ENCODE data around the gene EIF4G1. TPM values are rescaled to one million over a fixed set of nuclear protein-coding genes. Genes with fewer than 3 reads are reported as not detected.

Gene EIF4G1
- total and polyA plus RNA-seq, 2 of the 8 experiments (the other 6 are each of a cell fraction or from before 2014, with no cell fraction given) = 318 to 473 TPM

GRCh38 chr3:184300378-184300720, 14.1 kb upstream of the EIF4G1 start:
- Histone ChIP-seq H2BK5ac (ENCODE audit: low read depth, low read length) (no peak overlapping the region), H3K4me1 (replicated peaks in 1 of 4; ENCODE audit: control insufficient read depth in 3 of 4, insufficient read depth in 4 of 4, low read length in 3 of 4) (peaks cover 0 to 7% (median 2%) of the 10 kb centered on the region in 4 experiments; a peak in 4 of 7 replicates), H4K8ac (ENCODE audit: extremely low read depth, insufficient read depth, low read length) (no peak overlapping the region; the same call in 1 of the 2 replicates), H3K4me2 (ENCODE audit: insufficient read depth in 1 of 2, low read depth in 2 of 2, low read length in 2 of 2) (peak overlapping the region; percentile 84 to 92; a peak in 2 of 4 replicates), H2BK15ac (ENCODE audit: low read length) (no peak overlapping the region), H3K79me1 (ENCODE audit: low read depth, low read length) (peaks cover 8% of the 10 kb centered on the region), H3K79me2 (ENCODE audit: control insufficient read depth in 1 of 2, insufficient read depth in 2 of 2, low read length in 2 of 2) (peaks cover 8 to 20% of the 10 kb centered on the region in 2 experiments), H2BK20ac (ENCODE audit: low read length) (no peak overlapping the region), H4K5ac (ENCODE audit: insufficient read length, low read depth, low read length) (no peak overlapping the region), H4K20me1 (replicated peaks in 1 of 2; ENCODE audit: control insufficient read depth in 1 of 2, insufficient read depth in 2 of 2, low read length in 2 of 2) (peaks cover 0 to 9% of the 10 kb centered on the region in 2 experiments), H2BK12ac (ENCODE audit: low read depth, low read length) (no peak overlapping the region), H2AFZ (ENCODE audit: low read length) (no peak overlapping the region), H4K91ac (replicated peaks; ENCODE audit: insufficient read length, low read length) (no peak overlapping the region), H3K56ac (replicated peaks; ENCODE audit: insufficient read length, low read depth, low read length) (no peak overlapping the region), H3K27me3 (replicated peaks in 1 of 4; ENCODE audit: control insufficient read depth in 3 of 4, extremely low read depth in 1 of 4, insufficient read depth in 3 of 4, low read length in 3 of 4) (no peaks in the 10 kb centered on the region), H3K27ac (ENCODE audit: low read depth, low read length) (no peak overlapping the region), H3K23ac (ENCODE audit: insufficient read length) (no peak overlapping the region), H3K18ac (ENCODE audit: extremely low read depth, low read length) (no peak overlapping the region), H3K4ac (replicated peaks; ENCODE audit: insufficient read length, low read depth, low read length) (no peak overlapping the region), H2BK120ac (replicated peaks; ENCODE audit: low read depth, low read length) (no peak overlapping the region), H3K23me2 (ENCODE audit: low read depth, low read length) (peaks cover 10% of the 10 kb centered on the region), H3K9ac (replicated peaks in 1 of 4; ENCODE audit: extremely low read depth in 1 of 4, low read depth in 3 of 4, low read length in 3 of 4) (peak overlapping the region in 1 of 4 experiments; percentile 75; a peak in 1 of 7 replicates), H3K4me3 (ENCODE audit: extremely low read depth in 1 of 4, insufficient read depth in 2 of 4, low read depth in 3 of 4, low read length in 4 of 4) (peak overlapping the region in 3 of 4 experiments; percentile 92 to 98 (median 97); a peak in 5 of 8 replicates), H3K9me3 (ENCODE audit: insufficient read depth in 2 of 2, low read depth in 1 of 2, low read length in 1 of 2) (no peaks in the 10 kb centered on the region), H3K14ac (ENCODE audit: insufficient read length) (no peak overlapping the region), H2AK5ac (ENCODE audit: low read depth, low read length) (no peak overlapping the region), H3K36me3 (ENCODE audit: control insufficient read depth in 2 of 4, insufficient read depth in 4 of 4, low read length in 3 of 4) (peaks cover 33 to 51% (median 46%) of the 10 kb centered on the region in 4 experiments)
- DNase-seq (ENCODE audit: low read depth in 1 of 2, low spot score in 2 of 2) (no peak), FAIRE-seq (no peak)
- POLR2A ChIA-PET (ENCODE audit: partially characterized antibody) = interaction anchor here (1.4 to 5.2 kb wide), 3 partner anchors 17 to 50 kb away, joined by 5 to 43 read pairs (median 17); partner anchors contain the start of gene EEF1AKMT4
- WGBS, 2 experiments (ENCODE audit: extremely low coverage in 1 of 2, insufficient coverage in 1 of 2, insufficient read length in 1 of 2, insufficient replicate concordance in 2 of 2, low coverage in 1 of 2, low lambda C conversion rate in 2 of 2, missing lambda C conversion rate in 1 of 2) = 86% methylated on average over 3 of the region's 3 CpGs; no CpG with 5 or more reads in 1 of the 2 experiments
- CTCF ChIA-PET (ENCODE audit: partially characterized antibody) = interaction anchor here (0.6 to 3.5 kb wide), 4 partner anchors 20 to 70 kb away, joined by 3 to 10 read pairs (median 4); partner anchors contain the start of gene EEF1AKMT4
- TF ChIP-seq POLR2A (IDR thresholded peaks at IDR 0.05; ENCODE audit: control extremely low read depth in 1 of 2, low read depth in 2 of 2, low read length in 2 of 2) (no peak), BACH1 (IDR thresholded peaks at IDR 0.05; ENCODE audit: low read length) (no peak), KDM4A (IDR thresholded peaks at IDR 0.05; ENCODE audit: low read depth, low read length, severe bottlenecking) (no peak), MAFK (IDR thresholded peaks at IDR 0.05; ENCODE audit: low read depth, low read length) (no peak), FOSL1 (IDR thresholded peaks at IDR 0.05; ENCODE audit: insufficient read depth, low read depth, low read length) (no peak), BCL11A (IDR thresholded peaks at IDR 0.05; ENCODE audit: low read depth in 2 of 2, low read length in 2 of 2) (no peak), POLR2AphosphoS5 (IDR thresholded peaks at IDR 0.05; ENCODE audit: low read depth, low read length) (no peak), JUN (IDR thresholded peaks at IDR 0.05; ENCODE audit: low read depth, low read length) (no peak), POU5F1 (IDR thresholded peaks at IDR 0.05; ENCODE audit: low read depth, low read length) (no peak), BRCA1 (IDR thresholded peaks at IDR 0.05; ENCODE audit: low read depth, low read length) (no peak), ZNF274 (IDR thresholded peaks at IDR 0.05; ENCODE audit: borderline replicate concordance, extremely low read depth, low read length) (no peak), GABPA (IDR thresholded peaks at IDR 0.05; ENCODE audit: borderline replicate concordance, insufficient read depth, low read length) (no peak)

Measured in H1 (cell line).